SK-N-SH treated with all-trans-retinoic acid at 6 μM for 48 hours (cell line): Measurements from ENCODE around the gene PJA1.
A peak's percentile ranks its signal among the peaks of the same experiment; 100 is the strongest.

Experiments used
- ATAC-seq: fragments of 200-7000 bp; cut with Tn5 transposase; 3 replicates; pipeline ENCODE4 v1.9.1; 2020; ENCODE audit warnings: mild to moderate bottlenecking, moderate library complexity
- ARNTL ChIP-seq: fragments of 450-650 bp; formaldehyde crosslinking; IDR thresholded peaks from 2 replicates; pipeline ENCODE4 v1.5.0; 2020; ENCODE audit warnings: low read depth, mild to moderate bottlenecking, moderate library complexity, borderline replicate concordance
- CREB5 ChIP-seq: fragments of 250-450 bp; sonication (Bioruptor Pico); IDR thresholded peaks from 2 replicates; pipeline ENCODE4 v1.5.1; 2020; ENCODE audit warnings: low read depth, mild to moderate bottlenecking, moderate library complexity
- CSDC2 ChIP-seq: fragments of 250-450 bp; sonication (Bioruptor Pico); IDR thresholded peaks from 2 replicates; pipeline ENCODE4 v1.5.0; 2020; ENCODE audit warnings: mild to moderate bottlenecking, moderate library complexity
- ESRRG ChIP-seq: fragments of 250-450 bp; sonication (Bioruptor Pico); IDR thresholded peaks from 2 replicates; pipeline ENCODE4 v1.6.1; 2021; ENCODE audit warnings: mild to moderate bottlenecking
- GLIS3 ChIP-seq: fragments of 250-450 bp; sonication (Bioruptor Pico); IDR thresholded peaks from 2 replicates; pipeline ENCODE4 v1.5.0; 2020; ENCODE audit warnings: mild to moderate bottlenecking, moderate library complexity
- OSR1 ChIP-seq: fragments of 250-450 bp; sonication (Bioruptor Pico); IDR thresholded peaks from 2 replicates; pipeline ENCODE4 v1.8.0; 2022; ENCODE audit warnings: moderate library complexity, mild to moderate bottlenecking, inconsistent platforms
- PATZ1 ChIP-seq: fragments of 250-450 bp; sonication (Bioruptor Pico); IDR thresholded peaks from 2 replicates; pipeline ENCODE4 v1.8.0; 2020; ENCODE audit warnings: mild to moderate bottlenecking, moderate library complexity, borderline replicate concordance
- POU6F1 ChIP-seq: fragments of 250-450 bp; sonication (Bioruptor Pico); IDR thresholded peaks from 2 replicates; pipeline ENCODE4 v1.8.0; 2021; ENCODE audit warnings: low read depth, mild to moderate bottlenecking, moderate library complexity, borderline replicate concordance
- PPARA ChIP-seq: fragments of 250-450 bp; sonication (Bioruptor Pico); IDR thresholded peaks from 2 replicates; pipeline ENCODE4 v1.5.0; 2020; ENCODE audit warnings: mild to moderate bottlenecking, borderline replicate concordance
- RARB ChIP-seq: fragments of 250-450 bp; sonication (Bioruptor Pico); IDR thresholded peaks from 2 replicates; pipeline ENCODE4 v1.8.0; 2021; ENCODE audit warnings: mild to moderate bottlenecking, moderate library complexity
- TCF4 ChIP-seq: fragments of 250-450 bp; sonication (Bioruptor Pico); IDR thresholded peaks from 2 replicates; pipeline ENCODE4 v1.8.0; 2021; ENCODE audit warnings: mild to moderate bottlenecking, moderate library complexity, borderline replicate concordance
- TOX ChIP-seq: fragments of 250-450 bp; sonication (Bioruptor Pico); IDR thresholded peaks from 2 replicates; pipeline ENCODE4 v1.8.0; 2021; ENCODE audit warnings: mild to moderate bottlenecking, moderate library complexity, borderline replicate concordance
- TSHZ2 ChIP-seq: fragments of 250-450 bp; sonication (Bioruptor Pico); IDR thresholded peaks from 2 replicates; pipeline ENCODE4 v1.5.0; 2020; ENCODE audit warnings: mild to moderate bottlenecking, moderate library complexity
- ZFP3 ChIP-seq: fragments of 250-450 bp; sonication (Bioruptor Pico); IDR thresholded peaks from 2 replicates; pipeline ENCODE4 v1.5.0; 2020; ENCODE audit warnings: mild to moderate bottlenecking, moderate library complexity
- ZFP30 ChIP-seq: fragments of 450-650 bp; formaldehyde crosslinking; IDR thresholded peaks from 2 replicates; pipeline ENCODE4 v1.5.0; 2022; ENCODE audit warnings: mild to moderate bottlenecking, moderate library complexity
- ZNF565 ChIP-seq: fragments of 450-650 bp; formaldehyde crosslinking; conservative IDR thresholded peaks from 2 replicates; pipeline ENCODE4 v1.5.0; 2020; ENCODE audit warnings: low read depth, mild to moderate bottlenecking, moderate library complexity
- ZNF70 ChIP-seq: fragments of 450-650 bp; formaldehyde crosslinking; IDR thresholded peaks from 2 replicates; pipeline ENCODE4 v1.5.0; 2020; ENCODE audit warnings: mild to moderate bottlenecking, moderate library complexity
- ZNF8 ChIP-seq: fragments of 450-650 bp; formaldehyde crosslinking; IDR thresholded peaks from 2 replicates; pipeline ENCODE4 v1.5.0; 2020; ENCODE audit warnings: mild to moderate bottlenecking, moderate library complexity

The PJA1 gene

GRCh38 chrX:69165087-69165651 lies at the start of gene PJA1:
TSS of gene PJA1 (minus strand) at chrX:69165453. CDS start at chrX:69163073, 2,380 bp downstream.
- TF ChIP-seq TOX (CRISPR knock-in tag) (no peak), PATZ1 (CRISPR knock-in tag) (0 out of 2 replicates have a peak, but pooled peaks have one; percentile 48)
- ATAC-seq: peak; percentile 97

- ATAC-seq: no peak
These were observed 49.2 kb upstream of the PJA1 start for GRCh38 chrX:69214463-69214862.

GRCh38 chrX:69211701-69212100 lies 46.4 kb upstream of the PJA1 start:
- ATAC-seq: no peak
- TF ChIP-seq PPARA (no peak), TCF4 (no peak), POU6F1 (CRISPR knock-in tag) (no peak), OSR1 (CRISPR knock-in tag) (no peak), TOX (CRISPR knock-in tag) (no peak), ESRRG (no peak)

More at GRCh38 chrX:69214463-69214862, 49.2 kb upstream of the PJA1 start:
- TF ChIP-seq TSHZ2 (CRISPR knock-in tag) (no peak), ZNF565 (CRISPR knock-in tag) (no peak), ZFP3 (CRISPR knock-in tag) (no peak), ZNF70 (CRISPR knock-in tag) (no peak), ARNTL (CRISPR knock-in tag) (no peak), TCF4 (no peak), ZFP30 (CRISPR knock-in tag) (no peak), CREB5 (no peak), PATZ1 (CRISPR knock-in tag) (no peak), GLIS3 (CRISPR knock-in tag) (no peak), CSDC2 (CRISPR knock-in tag) (no peak), RARB (CRISPR knock-in tag) (no peak), ESRRG (no peak), ZNF8 (CRISPR knock-in tag) (no peak), TOX (CRISPR knock-in tag) (no peak)

- no peak for TF ChIP-seq TCF4
- no peak for TF ChIP-seq GLIS3 (CRISPR knock-in tag)
- no peak for TF ChIP-seq ARNTL (CRISPR knock-in tag)
- TF ChIP-seq, all 23 proteins: peak for 0
- ATAC-seq: no peak
These were observed 45.3 kb upstream of the PJA1 start for GRCh38 chrX:69210581-69210980.
